ENCODE data around the gene MYO5B. TPM values are rescaled to one million over a fixed set of nuclear protein-coding genes. Genes with fewer than 3 reads are reported as not detected.

MYO5B gene
- total RNA-seq, 4 donors from 2014 or later, result 0.29 to 14.7 (median 1.2) TPM

GRCh38 chr18:49913221-49913620 is 281.7 kb downstream of the MYO5B start:
- Histone ChIP-seq H3K4me1 (no peaks in the 10 kb centered on the region), H3K36me3 (no peaks in the 10 kb centered on the region), H3K27me3 (no peaks in the 10 kb centered on the region), H3K27ac (no peak overlapping the region), H3K4me3 (no peak overlapping the region), H3K9me3 (no peaks in the 10 kb centered on the region)
- TF ChIP-seq POLR2A (IDR thresholded peaks at IDR 0.05), result no peak
- no peak for TF ChIP-seq CTCF (IDR thresholded peaks at IDR 0.05)
- intact Hi-C loops (cut with DNase I; ENCODE audit: low total_unique reads), result no loop called here
- no peak for DNase-seq

- TF ChIP-seq CTCF (IDR thresholded peaks at IDR 0.05) (no peak), POLR2A (IDR thresholded peaks at IDR 0.05) (no peak)
- H3K36me3 ChIP-seq, result no peaks in the 10 kb centered on the region
Measured at GRCh38 chr18:49911427-49911826, 283.5 kb downstream of the MYO5B start.

GRCh38 chr18:49910986-49911385 is 284.0 kb downstream of the MYO5B start:
- Histone ChIP-seq H3K4me3 (no peak overlapping the region), H3K4me1 (no peaks in the 10 kb centered on the region), H3K27ac (no peak overlapping the region), H3K36me3 (no peaks in the 10 kb centered on the region), H3K9me3 (no peaks in the 10 kb centered on the region), H3K27me3 (no peaks in the 10 kb centered on the region)
- no peak for TF ChIP-seq POLR2A (IDR thresholded peaks at IDR 0.05)
- TF ChIP-seq CTCF (IDR thresholded peaks at IDR 0.05), result no peak
- intact Hi-C loops (cut with DNase I; ENCODE audit: low total_unique reads), result no loop called here
- DNase-seq, result no peak

More at GRCh38 chr18:49911427-49911826, 283.5 kb downstream of the MYO5B start:
- intact Hi-C loops (cut with DNase I; ENCODE audit: low total_unique reads), result no loop called here
- Histone ChIP-seq H3K27me3 (no peaks in the 10 kb centered on the region), H3K4me1 (no peaks in the 10 kb centered on the region), H3K27ac (no peak overlapping the region), H3K4me3 (no peak overlapping the region), H3K9me3 (no peaks in the 10 kb centered on the region)
- no peak for DNase-seq

GRCh38 chr18:49910019-49910418 is 284.9 kb downstream of the MYO5B start:
- H3K9me3 ChIP-seq, result no peaks in the 10 kb centered on the region
- no peaks in the 10 kb centered on the region for H3K36me3 ChIP-seq
- no peak for DNase-seq
- intact Hi-C loops (cut with DNase I; ENCODE audit: low total_unique reads), result no loop called here
- TF ChIP-seq CTCF (IDR thresholded peaks at IDR 0.05), result no peak
- TF ChIP-seq POLR2A (IDR thresholded peaks at IDR 0.05), result no peak
- H3K4me1 ChIP-seq, result no peaks in the 10 kb centered on the region
- no peaks in the 10 kb centered on the region for H3K27me3 ChIP-seq
- H3K4me3 ChIP-seq, result no peak overlapping the region
- no peak overlapping the region for H3K27ac ChIP-seq

GRCh38 chr18:49907346-49907929 is 287.5 kb downstream of the MYO5B start:
- H3K4me3 ChIP-seq, result no peak overlapping the region
- no peaks in the 10 kb centered on the region for H3K36me3 ChIP-seq
- TF ChIP-seq CTCF (IDR thresholded peaks at IDR 0.05) (no peak), POLR2A (IDR thresholded peaks at IDR 0.05) (no peak)
- intact Hi-C loops (cut with DNase I; ENCODE audit: low total_unique reads), result no loop called here
- H3K27me3 ChIP-seq, result no peaks in the 10 kb centered on the region
- no peaks in the 10 kb centered on the region for H3K4me1 ChIP-seq
- no peak overlapping the region for H3K27ac ChIP-seq
- DNase-seq, result no peak
- no peaks in the 10 kb centered on the region for H3K9me3 ChIP-seq
